ENCODE data around the gene STRAP.

STRAP gene

DNA sequence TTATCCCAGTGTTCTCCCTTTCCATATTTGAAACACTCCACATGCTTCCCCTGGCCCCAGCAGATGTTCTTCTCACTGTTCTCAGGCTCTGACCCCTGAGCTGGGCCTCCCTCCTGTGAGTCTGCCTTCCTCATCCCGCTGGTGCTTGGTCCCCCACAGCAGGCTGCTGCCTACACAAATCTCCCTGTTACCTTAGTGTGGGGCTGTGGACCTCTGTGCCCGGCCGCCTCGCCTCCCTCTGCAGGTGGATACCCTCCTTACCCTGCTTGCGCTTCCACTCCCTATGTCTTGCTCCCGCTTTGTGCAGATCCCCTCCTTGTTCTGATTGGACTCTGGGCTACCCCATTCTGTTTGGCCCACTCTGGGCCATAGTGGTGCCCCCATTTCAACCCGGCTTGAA, 35.9 kb downstream of the STRAP start:
- TF ChIP-seq, protein P1, sequence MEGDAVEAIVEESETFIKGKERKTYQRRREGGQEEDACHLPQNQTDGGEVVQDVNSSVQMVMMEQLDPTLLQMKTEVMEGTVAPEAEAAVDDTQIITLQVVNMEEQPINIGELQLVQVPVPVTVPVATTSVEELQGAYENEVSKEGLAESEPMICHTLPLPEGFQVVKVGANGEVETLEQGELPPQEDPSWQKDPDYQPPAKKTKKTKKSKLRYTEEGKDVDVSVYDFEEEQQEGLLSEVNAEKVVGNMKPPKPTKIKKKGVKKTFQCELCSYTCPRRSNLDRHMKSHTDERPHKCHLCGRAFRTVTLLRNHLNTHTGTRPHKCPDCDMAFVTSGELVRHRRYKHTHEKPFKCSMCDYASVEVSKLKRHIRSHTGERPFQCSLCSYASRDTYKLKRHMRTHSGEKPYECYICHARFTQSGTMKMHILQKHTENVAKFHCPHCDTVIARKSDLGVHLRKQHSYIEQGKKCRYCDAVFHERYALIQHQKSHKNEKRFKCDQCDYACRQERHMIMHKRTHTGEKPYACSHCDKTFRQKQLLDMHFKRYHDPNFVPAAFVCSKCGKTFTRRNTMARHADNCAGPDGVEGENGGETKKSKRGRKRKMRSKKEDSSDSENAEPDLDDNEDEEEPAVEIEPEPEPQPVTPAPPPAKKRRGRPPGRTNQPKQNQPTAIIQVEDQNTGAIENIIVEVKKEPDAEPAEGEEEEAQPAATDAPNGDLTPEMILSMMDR (IDR thresholded peaks at IDR 0.05; ENCODE audit: insufficient read depth, low read depth, low read length, missing control alignments) = no peak
- no peak overlapping the region for H3K4me3 ChIP-seq (ENCODE audit: low read depth, low read length)
- DNase-seq (ENCODE audit: low read depth) = no peak

DNA sequence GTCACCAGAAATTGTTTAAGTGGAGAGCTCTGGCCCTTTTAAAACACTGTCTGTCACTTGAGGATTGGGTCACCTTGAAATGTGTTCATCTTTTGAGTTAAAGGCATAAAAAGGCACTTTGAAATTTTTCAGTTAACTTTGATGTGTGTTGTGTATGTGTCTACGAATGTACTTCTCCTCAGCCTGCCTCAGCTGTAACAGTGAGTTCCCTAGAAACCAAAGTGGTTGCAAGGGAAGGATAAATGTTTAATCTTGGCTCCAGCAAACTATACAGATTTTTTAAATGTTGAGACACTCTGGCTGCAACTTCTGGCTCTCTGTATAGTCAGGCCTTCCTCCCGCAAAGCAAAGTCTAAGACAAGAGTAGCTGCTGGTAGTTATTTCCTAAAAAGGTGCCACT, 37.2 kb downstream of the STRAP start:
- TF ChIP-seq, protein P1 (IDR thresholded peaks at IDR 0.05; ENCODE audit: insufficient read depth, low read depth, low read length, missing control alignments) = no peak
- no peak for DNase-seq (ENCODE audit: low read depth)
- no peak overlapping the region for H3K4me3 ChIP-seq (ENCODE audit: low read depth, low read length)

DNA sequence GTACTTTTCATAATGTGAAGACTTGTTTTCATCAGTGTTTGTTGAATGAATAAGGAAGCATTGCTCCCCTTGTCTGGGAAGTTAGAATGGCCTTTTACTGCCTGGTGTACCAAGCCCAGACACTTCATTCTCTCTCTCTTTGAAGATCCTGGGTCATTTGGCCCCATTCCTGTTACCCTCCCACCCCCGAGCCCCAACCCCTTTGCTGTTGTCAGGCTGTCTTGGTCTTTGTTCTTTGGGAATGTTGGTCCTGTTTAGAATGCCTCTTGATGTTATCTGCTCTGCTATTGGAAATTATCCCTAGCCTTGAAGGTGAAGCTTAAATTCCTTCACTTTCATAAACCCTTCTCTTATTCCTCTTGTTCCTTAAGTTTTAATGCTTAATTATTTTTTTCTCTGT, 42.8 kb downstream of the STRAP start:
- no peak overlapping the region for H3K4me3 ChIP-seq (ENCODE audit: low read depth, low read length)
- TF ChIP-seq, protein P1 (IDR thresholded peaks at IDR 0.05; ENCODE audit: insufficient read depth, low read depth, low read length, missing control alignments) = no peak
- DNase-seq (ENCODE audit: low read depth) = no peak

DNA sequence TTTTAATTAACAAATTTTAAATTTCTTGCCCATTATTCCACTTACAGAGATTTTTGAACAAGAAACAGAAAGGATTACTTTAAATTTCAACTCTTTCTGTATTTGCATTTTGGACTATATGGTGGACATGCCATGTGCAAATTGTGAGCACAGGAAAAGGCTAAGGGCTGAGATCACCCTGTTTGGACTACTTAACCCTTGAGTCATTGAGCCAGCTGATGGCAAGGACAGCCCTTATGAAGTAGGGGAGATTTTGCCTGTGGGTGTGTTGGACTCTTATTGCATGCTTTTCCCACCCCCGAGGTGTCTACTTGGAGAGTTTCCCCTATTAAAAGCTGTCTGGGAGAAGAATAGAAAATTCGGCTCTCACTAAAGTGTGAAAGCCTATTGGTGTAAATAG, 46.2 kb downstream of the STRAP start:
- TF ChIP-seq, protein P1 (IDR thresholded peaks at IDR 0.05; ENCODE audit: insufficient read depth, low read depth, low read length, missing control alignments) = no peak
- no peak for DNase-seq (ENCODE audit: low read depth)
- H3K4me3 ChIP-seq (ENCODE audit: low read depth, low read length) = no peak overlapping the region

DNA sequence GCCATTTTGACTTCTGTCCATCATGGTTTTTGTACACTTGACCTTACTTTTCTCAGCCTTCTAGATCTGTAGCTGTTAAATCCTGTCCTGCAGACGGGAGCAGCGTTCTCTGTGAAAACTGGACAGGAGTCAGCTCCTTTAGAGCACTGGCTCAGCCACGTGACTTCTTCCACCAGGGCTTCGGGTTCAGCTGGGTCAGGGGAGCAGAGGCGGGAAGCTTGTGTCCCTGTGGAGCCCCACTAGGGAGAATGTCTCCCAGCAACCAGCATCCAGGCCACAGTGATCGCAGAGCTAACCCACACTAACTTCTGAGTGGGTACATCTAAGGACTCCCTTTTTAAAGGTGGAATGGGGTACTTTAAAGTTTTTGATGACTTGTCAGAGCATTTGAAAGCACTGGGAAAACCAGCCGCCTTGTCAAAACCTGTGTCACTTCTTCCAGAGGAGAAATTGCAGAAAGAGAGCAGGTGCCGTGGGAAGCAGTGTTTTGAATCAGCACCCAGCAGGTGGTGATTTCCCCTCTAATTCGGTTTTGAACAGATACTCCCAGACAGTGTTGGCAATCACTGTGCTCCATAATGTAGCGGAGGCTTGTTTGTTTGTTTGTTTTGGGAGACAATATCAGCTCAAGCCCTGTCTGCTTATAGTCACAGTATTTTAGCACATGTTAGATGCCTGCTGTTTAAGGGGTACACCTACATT, 46.8 kb downstream of the STRAP start:
- TF ChIP-seq, protein P1 (IDR thresholded peaks at IDR 0.05; ENCODE audit: insufficient read depth, low read depth, low read length, missing control alignments) = no peak
- no peak overlapping the region for H3K4me3 ChIP-seq (ENCODE audit: low read depth, low read length)
- no peak for DNase-seq (ENCODE audit: low read depth)

DNA sequence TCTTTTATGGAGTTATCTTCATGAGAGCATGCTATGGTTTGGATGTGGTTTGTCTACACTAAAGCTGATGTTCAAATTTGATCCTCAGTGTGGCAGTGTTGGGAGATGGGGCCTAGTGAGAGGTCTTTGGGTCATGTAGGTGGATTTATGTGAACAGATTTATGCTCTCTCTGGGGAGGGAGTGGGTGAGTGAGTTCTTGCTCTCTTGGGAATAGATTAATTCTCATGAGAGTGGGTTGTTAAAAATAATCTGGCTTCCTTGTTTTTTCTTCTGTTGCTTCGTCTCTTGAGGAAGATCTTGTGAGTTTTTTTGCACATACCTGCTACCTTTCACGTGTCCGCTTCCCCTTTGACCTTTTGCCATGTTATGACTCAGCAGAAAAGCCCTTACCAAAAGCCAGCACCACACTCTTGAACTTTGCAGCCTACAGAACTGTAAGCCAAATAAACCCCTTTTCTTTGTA, 49.4 kb downstream of the STRAP start:
- TF ChIP-seq, protein P1 (IDR thresholded peaks at IDR 0.05; ENCODE audit: insufficient read depth, low read depth, low read length, missing control alignments) = no peak
- DNase-seq (ENCODE audit: low read depth) = peak; percentile 38
- no peak overlapping the region for H3K4me3 ChIP-seq (ENCODE audit: low read depth, low read length)

DNA sequence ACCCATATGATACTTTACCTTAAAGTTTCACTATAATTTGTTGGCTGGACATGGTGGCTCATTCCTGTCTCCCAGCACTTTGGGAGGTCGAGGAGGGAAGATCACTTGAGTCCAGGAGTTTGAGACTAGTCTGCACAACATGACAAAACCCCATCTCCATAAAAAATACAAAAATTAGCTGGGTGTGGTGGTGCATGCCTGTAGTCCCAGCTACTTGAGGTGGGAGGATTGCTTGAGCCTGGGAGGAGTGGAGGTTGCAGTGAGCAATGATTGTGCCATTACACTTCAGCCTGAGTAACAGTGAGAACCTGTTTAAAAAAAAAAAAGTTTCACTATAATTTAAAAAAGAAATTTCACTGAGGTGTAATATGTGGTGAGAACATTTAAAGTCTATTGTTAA, 50.1 kb downstream of the STRAP start:
- TF ChIP-seq, protein P1 (IDR thresholded peaks at IDR 0.05; ENCODE audit: insufficient read depth, low read depth, low read length, missing control alignments) = no peak

More for the DNA sequence above, 50.1 kb downstream of the STRAP start:
- no peak for DNase-seq (ENCODE audit: low read depth)
- no peak overlapping the region for H3K4me3 ChIP-seq (ENCODE audit: low read depth, low read length)
